GM19193 (cell line): Measurements from ENCODE around the gene KLHL42.

Experiments
- POLR2A ChIP-seq: IDR thresholded peaks from 4 replicates; pipeline ENCODE4 v1.6.1; 2011; ENCODE audit not compliant: insufficient read depth, insufficient read length; ENCODE audit errors: extremely low read depth

Gene KLHL42

GRCh38 chr12:27824126-27824842, 44.3 kb downstream of the KLHL42 start:
- no peak for TF ChIP-seq POLR2A

GRCh38 chr12:27826076-27826475, 46.0 kb downstream of the KLHL42 start:
- no peak for TF ChIP-seq POLR2A

- TF ChIP-seq POLR2A = no peak
Measured at GRCh38 chr12:27828196-27828595, 48.2 kb downstream of the KLHL42 start.

GRCh38 chr12:27838543-27839185, 58.6 kb downstream of the KLHL42 start:
- no peak for TF ChIP-seq POLR2A

GRCh38 chr12:27840229-27840999, 60.4 kb downstream of the KLHL42 start:
- no peak for TF ChIP-seq POLR2A

- no peak for TF ChIP-seq POLR2A
Measured at GRCh38 chr12:27841392-27841882, 61.4 kb downstream of the KLHL42 start.

GRCh38 chr12:27843714-27844245, 63.7 kb downstream of the KLHL42 start:
- no peak for TF ChIP-seq POLR2A

- TF ChIP-seq POLR2A = no peak
Measured at GRCh38 chr12:27844366-27845090, 64.5 kb downstream of the KLHL42 start.

- TF ChIP-seq POLR2A = no peak
Measured at GRCh38 chr12:27845187-27845586, 65.2 kb downstream of the KLHL42 start.

- TF ChIP-seq POLR2A = no peak
Measured at GRCh38 chr12:27851311-27851710, 71.3 kb downstream of the KLHL42 start.

GRCh38 chr12:27852117-27852516, 72.1 kb downstream of the KLHL42 start:
- TF ChIP-seq POLR2A = no peak
